Activated CD8-positive, alpha-beta memory T cell treated with anti-CD3 and anti-CD28 coated beads for 36 hours (primary cell): Measurements from ENCODE around the gene SCN9A. TPM values are rescaled to one million over a fixed set of nuclear protein-coding genes. Genes with fewer than 3 reads are reported as not detected.

Experiments used
- CTCF ChIA-PET: fragments of 350-600 bp; sonication (Branson Sonifier 250); formaldehyde crosslinking; loops from one replicate; lab custom pipeline; 2021; ENCODE audit warnings: antibody characterized with exemption; lab: Charles Lee
- POLR2A ChIA-PET: fragments of 350-600 bp; sonication (Branson Sonifier 250); formaldehyde crosslinking; loops from one replicate; lab custom pipeline; 2021; ENCODE audit warnings: antibody characterized with exemption; lab: Charles Lee
- total RNA-seq, 2 experiments: library from RNA; stranded (reverse); gene quantifications; one replicate each; pipeline ENCODE4 v1.2.3, GENCODE V29; 2021

SCN9A gene
- total RNA-seq, 2 experiments from 2014 or later = not detected

- POLR2A ChIA-PET = no interaction called here
- CTCF ChIA-PET = no interaction called here
Observed at GRCh38 chr2:166148500-166149400, 227.0 kb downstream of the SCN9A start.

GRCh38 chr2:166147883-166148282 lies 227.9 kb downstream of the SCN9A start:
- ChIA-PET POLR2A (no interaction called here), CTCF (no interaction called here)

Other genes with a start within 250 kb of the SCN9A start
- not detected for gene SCN1A, start 247.9 kb downstream of the SCN9A start, total RNA-seq
- not detected for gene SCN7A, start 118.3 kb upstream of the SCN9A start, total RNA-seq